Liver (tissue), 3 donors: ENCODE results near the gene ANKRD13D.

Experiments used
- EGR1 ChIP-seq, 2 donors: IDR thresholded peaks; 2 replicates each; pipeline ENCODE4 v1.6.1; 2016 to 2018; ENCODE audit warnings: antibody characterized with exemption in 2 of 2, low read depth in 2 of 2
- FOXA2 ChIP-seq: IDR thresholded peaks from 2 replicates; pipeline ENCODE4 v1.6.1; 2016; ENCODE audit warnings: antibody characterized with exemption
- GABPA ChIP-seq, 2 donors: IDR thresholded peaks in 1 of 2; conservative IDR thresholded peaks in 1 of 2; 2 replicates each; pipeline ENCODE4 v1.6.1; 2016; ENCODE audit warnings: antibody characterized with exemption in 2 of 2, mild to moderate bottlenecking in 1 of 2, moderate library complexity in 1 of 2
- HNF4A ChIP-seq, 2 donors: conservative IDR thresholded peaks; 2 replicates each; pipeline ENCODE4 v1.6.1; 2016; ENCODE audit warnings: antibody characterized with exemption in 2 of 2, mild to moderate bottlenecking in 2 of 2
- MAX ChIP-seq: IDR thresholded peaks from 2 replicates; pipeline ENCODE4 v1.6.1; 2016; ENCODE audit warnings: antibody characterized with exemption
- RAD21 ChIP-seq, 2 donors: IDR thresholded peaks; 2 replicates each; pipeline ENCODE4 v1.6.1; 2016; ENCODE audit warnings: antibody characterized with exemption in 2 of 2, mild to moderate bottlenecking in 2 of 2
- SP1 ChIP-seq: IDR thresholded peaks from 2 replicates; pipeline ENCODE4 v1.6.1; 2018; ENCODE audit warnings: antibody characterized with exemption, mild to moderate bottlenecking
- TAF1 ChIP-seq: conservative IDR thresholded peaks from 2 replicates; pipeline ENCODE4 v1.6.1; 2016; ENCODE audit warnings: antibody characterized with exemption, mild to moderate bottlenecking
- YY1 ChIP-seq: IDR thresholded peaks from 2 replicates; pipeline ENCODE4 v1.6.1; 2016; ENCODE audit warnings: antibody characterized with exemption, mild to moderate bottlenecking
- TF ChIP-seq, protein P1 (sequence below): fragments of 150-350 bp; IDR thresholded peaks from 2 replicates; pipeline ENCODE4 v1.5.1; 2017; ENCODE audit warnings: improper control_type of control experiment, low read depth, low read length; ENCODE audit not compliant: missing input control
- donor health status: healthy.
- donor health status: healthy.

DNA sequence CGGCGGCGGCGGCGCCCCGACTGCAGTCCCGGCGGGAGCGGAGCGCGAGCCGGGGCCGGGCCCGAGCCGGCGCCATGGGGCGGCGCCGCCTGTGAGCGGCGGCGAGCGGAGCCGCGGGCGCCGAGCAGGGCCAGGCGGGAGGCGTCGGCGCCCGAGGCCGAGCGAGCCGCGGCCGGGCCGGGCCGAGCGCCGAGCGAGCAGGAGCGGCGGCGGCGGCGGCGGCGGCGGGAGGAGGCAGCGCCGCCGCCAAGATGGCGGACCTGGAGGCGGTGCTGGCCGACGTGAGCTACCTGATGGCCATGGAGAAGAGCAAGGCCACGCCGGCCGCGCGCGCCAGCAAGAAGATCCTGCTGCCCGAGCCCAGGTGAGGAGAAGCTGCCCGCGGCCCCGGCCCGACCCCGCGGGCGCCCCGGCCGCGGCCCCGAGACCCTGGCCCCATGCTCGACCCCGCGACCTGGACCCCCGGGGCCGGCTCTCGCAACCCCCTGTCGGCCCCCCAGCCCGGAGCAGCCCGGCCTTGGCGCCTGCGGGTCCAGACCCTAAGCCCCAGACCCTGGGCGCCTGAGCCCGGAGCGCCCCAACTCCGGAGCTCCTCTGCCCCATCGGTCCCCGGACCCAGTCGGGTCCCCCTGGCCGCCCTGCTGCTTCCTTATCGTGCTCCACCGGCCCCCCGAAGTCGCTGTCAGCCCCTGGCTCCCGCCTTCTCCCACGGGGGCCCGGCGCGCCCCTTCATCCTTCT lies 22.5 kb upstream of the ANKRD13D start, which contains the start of gene GRK2:
- TF ChIP-seq, protein P1, sequence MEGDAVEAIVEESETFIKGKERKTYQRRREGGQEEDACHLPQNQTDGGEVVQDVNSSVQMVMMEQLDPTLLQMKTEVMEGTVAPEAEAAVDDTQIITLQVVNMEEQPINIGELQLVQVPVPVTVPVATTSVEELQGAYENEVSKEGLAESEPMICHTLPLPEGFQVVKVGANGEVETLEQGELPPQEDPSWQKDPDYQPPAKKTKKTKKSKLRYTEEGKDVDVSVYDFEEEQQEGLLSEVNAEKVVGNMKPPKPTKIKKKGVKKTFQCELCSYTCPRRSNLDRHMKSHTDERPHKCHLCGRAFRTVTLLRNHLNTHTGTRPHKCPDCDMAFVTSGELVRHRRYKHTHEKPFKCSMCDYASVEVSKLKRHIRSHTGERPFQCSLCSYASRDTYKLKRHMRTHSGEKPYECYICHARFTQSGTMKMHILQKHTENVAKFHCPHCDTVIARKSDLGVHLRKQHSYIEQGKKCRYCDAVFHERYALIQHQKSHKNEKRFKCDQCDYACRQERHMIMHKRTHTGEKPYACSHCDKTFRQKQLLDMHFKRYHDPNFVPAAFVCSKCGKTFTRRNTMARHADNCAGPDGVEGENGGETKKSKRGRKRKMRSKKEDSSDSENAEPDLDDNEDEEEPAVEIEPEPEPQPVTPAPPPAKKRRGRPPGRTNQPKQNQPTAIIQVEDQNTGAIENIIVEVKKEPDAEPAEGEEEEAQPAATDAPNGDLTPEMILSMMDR, result no peak
- TF ChIP-seq MAX (no peak), FOXA2 (no peak), EGR1 (IDR thresholded peaks at IDR 0.05; ENCODE audit: low read depth in 2 of 2) (no peak), RAD21 (IDR thresholded peaks at IDR 0.05) (no peak), YY1 (peak; percentile 54), GABPA (IDR thresholded peaks at IDR 0.05 in 1 of 2, conservative IDR thresholded peaks at IDR 0.05 in 1 of 2) (no peak), SP1 (no peak), HNF4A (conservative IDR thresholded peaks at IDR 0.05) (no peak), TAF1 (no peak)
